ENCODE measurements around the gene MESP2. TPM values are rescaled to one million over a fixed set of nuclear protein-coding genes. Genes with fewer than 3 reads are reported as not detected.

The MESP2 gene
- total and polyA plus RNA-seq, 2 of the 8 experiments (the other 6 are each of a cell fraction or from before 2014, with no cell fraction given) = 0.35 to 0.80 TPM

- Histone ChIP-seq H4K91ac (replicated peaks; ENCODE audit: insufficient read length, low read length) (no peak overlapping the region), H3K14ac (ENCODE audit: insufficient read length) (no peak overlapping the region), H3K4me1 (replicated peaks in 1 of 4; ENCODE audit: control insufficient read depth in 3 of 4, insufficient read depth in 4 of 4, low read length in 3 of 4) (peaks cover 0 to 5% (median 2%) of the 10 kb centered on the region in 4 experiments; a peak in 3 of 7 replicates), H2BK12ac (ENCODE audit: low read depth, low read length) (no peak overlapping the region), H3K27ac (ENCODE audit: low read depth, low read length) (no peak overlapping the region), H3K4me3 (ENCODE audit: extremely low read depth in 1 of 4, insufficient read depth in 2 of 4, low read depth in 3 of 4, low read length in 4 of 4) (peak overlapping the region; percentile 3 to 56 (median 30); a peak in 7 of 8 replicates), H2AFZ (ENCODE audit: low read length) (peak overlapping the region; percentile 22; the same call in 1 of the 2 replicates), H4K8ac (ENCODE audit: extremely low read depth, insufficient read depth, low read length) (peak overlapping the region; percentile 95), H4K20me1 (replicated peaks in 1 of 2; ENCODE audit: control insufficient read depth in 1 of 2, insufficient read depth in 2 of 2, low read length in 2 of 2) (no peaks in the 10 kb centered on the region), H2BK5ac (ENCODE audit: low read depth, low read length) (no peak overlapping the region), H3K4me2 (ENCODE audit: insufficient read depth in 1 of 2, low read depth in 2 of 2, low read length in 2 of 2) (peak overlapping the region; percentile 34 to 75; a peak in 3 of 4 replicates), H3K23me2 (ENCODE audit: low read depth, low read length) (no peaks in the 10 kb centered on the region; the same call in 1 of the 2 replicates), H3K56ac (replicated peaks; ENCODE audit: insufficient read length, low read depth, low read length) (no peak overlapping the region), H3K79me2 (ENCODE audit: control insufficient read depth in 1 of 2, insufficient read depth in 2 of 2, low read length in 2 of 2) (no peaks in the 10 kb centered on the region), H3K9ac (replicated peaks in 1 of 4; ENCODE audit: extremely low read depth in 1 of 4, low read depth in 3 of 4, low read length in 3 of 4) (no peak overlapping the region), H3K36me3 (ENCODE audit: control insufficient read depth in 2 of 4, insufficient read depth in 4 of 4, low read length in 3 of 4) (no peaks in the 10 kb centered on the region), H3K23ac (ENCODE audit: insufficient read length) (no peak overlapping the region), H3K27me3 (replicated peaks in 1 of 4; ENCODE audit: control insufficient read depth in 3 of 4, extremely low read depth in 1 of 4, insufficient read depth in 3 of 4, low read length in 3 of 4) (peaks cover 13 to 31% (median 27%) of the 10 kb centered on the region in 4 experiments), H3K18ac (ENCODE audit: extremely low read depth, low read length) (no peak overlapping the region), H2AK5ac (ENCODE audit: low read depth, low read length) (no peak overlapping the region), H3K4ac (replicated peaks; ENCODE audit: insufficient read length, low read depth, low read length) (no peak overlapping the region), H2BK15ac (ENCODE audit: low read length) (no peak overlapping the region), H3K79me1 (ENCODE audit: low read depth, low read length) (no peaks in the 10 kb centered on the region), H2BK120ac (replicated peaks; ENCODE audit: low read depth, low read length) (no peak overlapping the region), H4K5ac (ENCODE audit: insufficient read length, low read depth, low read length) (no peak overlapping the region), H3K9me3 (ENCODE audit: insufficient read depth in 2 of 2, low read depth in 1 of 2, low read length in 1 of 2) (no peaks in the 10 kb centered on the region), H2BK20ac (ENCODE audit: low read length) (no peak overlapping the region)
- TF ChIP-seq KDM5A (IDR thresholded peaks at IDR 0.05; ENCODE audit: low read length) (no peak), KDM1A (IDR thresholded peaks at IDR 0.05; ENCODE audit: borderline replicate concordance, low read length) (no peak), HDAC2 (IDR thresholded peaks at IDR 0.05; ENCODE audit: borderline replicate concordance in 1 of 2, low read depth in 2 of 2, low read length in 2 of 2) (no peak), JUND (IDR thresholded peaks at IDR 0.05; ENCODE audit: low read length) (no peak), CHD2 (IDR thresholded peaks at IDR 0.05; ENCODE audit: low read length) (no peak), E2F6 (IDR thresholded peaks at IDR 0.05) (no peak)
- CTCF ChIA-PET (ENCODE audit: partially characterized antibody) = interaction anchor here (0.8 to 5.1 kb wide), 8 partner anchors 9 to 111 kb away, joined by 3 to 32 read pairs (median 4); no protein-coding TSS in a partner anchor
- DNase-seq (ENCODE audit: low read depth in 1 of 2, low spot score in 2 of 2) (no peak), FAIRE-seq (no peak)
- 60% methylated on average over 25 of the region's 25 CpGs; no CpG with 5 or more reads in 1 of the 2 experiments for WGBS, 2 experiments (ENCODE audit: extremely low coverage in 1 of 2, insufficient coverage in 1 of 2, insufficient read length in 1 of 2, insufficient replicate concordance in 2 of 2, low coverage in 1 of 2, low lambda C conversion rate in 2 of 2, missing lambda C conversion rate in 1 of 2)
- POLR2A ChIA-PET (ENCODE audit: partially characterized antibody) = interaction anchor here (1.4 to 2.5 kb wide), 3 partner anchors 16 to 50 kb away, joined by 3 to 7 read pairs (median 3); no protein-coding TSS in a partner anchor
Observed at GRCh38 chr15:89777073-89777751, 1.1 kb downstream of the MESP2 start.
